ENCODE results near the gene NFIL3.
A peak's percentile ranks its signal among the peaks of the same experiment; 100 is the strongest.
"Not testable (repeated sequence)": the region's sequence is repeated elsewhere in the genome, so short reads cannot be mapped to it uniquely, and the experiment has no call there.

Gene NFIL3

GRCh38 chr9:91395106-91395552, 28.5 kb downstream of the NFIL3 start:
- no peak for DNase-seq (ENCODE audit: low read depth in 2 of 2)

- DNase-seq (ENCODE audit: low read depth in 2 of 2) = no peak
These were observed 29.8 kb downstream of the NFIL3 start for GRCh38 chr9:91393826-91394225.

- DNase-seq (ENCODE audit: low read depth in 2 of 2) = no peak
These were observed 31.2 kb downstream of the NFIL3 start for GRCh38 chr9:91392435-91392834.

- DNase-seq (ENCODE audit: low read depth in 2 of 2) = no peak
These were observed 31.8 kb downstream of the NFIL3 start for GRCh38 chr9:91391818-91392217.

- no peak for DNase-seq (ENCODE audit: low read depth in 2 of 2)
These were observed 32.2 kb downstream of the NFIL3 start for GRCh38 chr9:91391412-91391811.

- DNase-seq (ENCODE audit: low read depth in 2 of 2) = not testable (repeated sequence)
These were observed 33.9 kb downstream of the NFIL3 start for GRCh38 chr9:91389686-91390085.

- no peak for DNase-seq (ENCODE audit: low read depth in 2 of 2)
These were observed 36.9 kb downstream of the NFIL3 start for GRCh38 chr9:91386765-91387164.

- DNase-seq (ENCODE audit: low read depth in 2 of 2) = no peak
These were observed 38.7 kb downstream of the NFIL3 start for GRCh38 chr9:91384954-91385353.

- no peak for DNase-seq (ENCODE audit: low read depth in 2 of 2)
These were observed 40.1 kb downstream of the NFIL3 start for GRCh38 chr9:91383577-91383976.

GRCh38 chr9:91382298-91382697, 41.3 kb downstream of the NFIL3 start:
- DNase-seq (ENCODE audit: low read depth in 2 of 2) = no peak

GRCh38 chr9:91379426-91379825, 44.2 kb downstream of the NFIL3 start:
- no peak for DNase-seq (ENCODE audit: low read depth in 2 of 2)

- DNase-seq (ENCODE audit: low read depth in 2 of 2) = peak; percentile 63 to 69
These were observed 44.9 kb downstream of the NFIL3 start for GRCh38 chr9:91378695-91379127.

- not testable (repeated sequence) for DNase-seq (ENCODE audit: low read depth in 2 of 2)
These were observed 45.6 kb downstream of the NFIL3 start for GRCh38 chr9:91378054-91378453.

GRCh38 chr9:91376239-91376638, 47.4 kb downstream of the NFIL3 start:
- DNase-seq (ENCODE audit: low read depth in 2 of 2) = peak; percentile 56 to 58

GRCh38 chr9:91374939-91375338, 48.7 kb downstream of the NFIL3 start:
- peak; percentile 88 to 90 for DNase-seq (ENCODE audit: low read depth in 2 of 2)

GRCh38 chr9:91371894-91372293, 51.7 kb downstream of the NFIL3 start:
- no peak for DNase-seq (ENCODE audit: low read depth in 2 of 2)

- not testable (repeated sequence) for DNase-seq (ENCODE audit: low read depth in 2 of 2)
These were observed 53.6 kb downstream of the NFIL3 start for GRCh38 chr9:91370006-91370405.

GRCh38 chr9:91364702-91365101, 58.9 kb downstream of the NFIL3 start:
- no peak for DNase-seq (ENCODE audit: low read depth in 2 of 2)

GRCh38 chr9:91364005-91364404, 59.6 kb downstream of the NFIL3 start:
- no peak for DNase-seq (ENCODE audit: low read depth in 2 of 2)

GRCh38 chr9:91362051-91362611, 61.5 kb downstream of the NFIL3 start:
- no peak for DNase-seq (ENCODE audit: low read depth in 2 of 2)

- peak in 1 of 2 experiments; percentile 35 for DNase-seq (ENCODE audit: low read depth in 2 of 2)
These were observed 62.2 kb downstream of the NFIL3 start, which contains the start of gene AUH for GRCh38 chr9:91361291-91362050. Gene AUH, minus strand, starts transcription at chr9:91361918. Its CDS starts 29 bp downstream, at chr9:91361889.

- no peak for DNase-seq (ENCODE audit: low read depth in 2 of 2)
These were observed 62.9 kb downstream of the NFIL3 start for GRCh38 chr9:91360551-91361290.
